CD4-positive, alpha-beta T cell (primary cell): ENCODE data around the gene UQCR10. TPM values are rescaled to one million over a fixed set of nuclear protein-coding genes. Genes with fewer than 3 reads are reported as not detected.

ENCODE experiments used
- ATAC-seq: fragments of 200-7000 bp; cut with Tn5 transposase; one replicate; pipeline ENCODE4 v1.10.0; 2022; ENCODE audit warnings: mild to moderate bottlenecking; ENCODE audit not compliant: poor library complexity
- CTCF ChIA-PET: fragments of 350-600 bp; sonication (Branson Sonifier 250); formaldehyde crosslinking; loops from one replicate; lab custom pipeline; 2021; ENCODE audit warnings: antibody characterized with exemption, inconsistent platforms; lab: Charles Lee
- POLR2A ChIA-PET: fragments of 350-600 bp; sonication (Branson Sonifier 250); formaldehyde crosslinking; loops from one replicate; lab custom pipeline; 2021; ENCODE audit warnings: antibody characterized with exemption, inconsistent platforms; lab: Charles Lee
- DNase-seq, 14 experiments: peaks; one replicate each; pipeline ENCODE4 v3.0.0-alpha.2; 2013 to 2020; ENCODE audit warnings: mixed read lengths in 2 of 14
- H3K27ac ChIP-seq, 2 donors: one replicate each; pipeline versions ENCODE4 v1.5.1 to v1.7.0; 2013; ENCODE audit warnings: low read length in 2 of 2, low read depth in 1 of 2, mild to moderate bottlenecking in 1 of 2
- H3K27me3 ChIP-seq, 2 experiments: 1 replicate in 1 of 2; 2 replicates in 1 of 2; pipeline versions ENCODE4 v1.6.1 to v1.7.0; 2013; ENCODE audit warnings: low read length in 2 of 2, control low read depth in 1 of 2, mild to moderate bottlenecking in 1 of 2, moderate library complexity in 1 of 2; ENCODE audit not compliant: insufficient read depth in 2 of 2, control insufficient read depth in 1 of 2
- H3K36me3 ChIP-seq: one replicate; pipeline ENCODE4 v1.6.1; 2013; ENCODE audit warnings: low read length, control low read depth; ENCODE audit not compliant: insufficient read depth
- H3K4me1 ChIP-seq: one replicate; pipeline ENCODE4 v1.6.1; 2013; ENCODE audit warnings: low read length, control low read depth; ENCODE audit not compliant: insufficient read depth
- H3K4me3 ChIP-seq: one replicate; pipeline ENCODE4 v1.5.1; 2013; ENCODE audit warnings: mild to moderate bottlenecking, low read length, moderate library complexity
- H3K9me3 ChIP-seq, 2 experiments: 1 replicate in 1 of 2; 2 replicates in 1 of 2; pipeline versions ENCODE4 v1.6.1 to v1.7.0; 2013; ENCODE audit warnings: low read length in 2 of 2, mild to moderate bottlenecking in 2 of 2, control low read depth in 1 of 2, moderate library complexity in 1 of 2; ENCODE audit not compliant: control insufficient read depth in 1 of 2, insufficient read depth in 1 of 2
- H3K27ac Mint-ChIP-seq: one replicate; pipeline ENCODE4 v1.8.0; 2020; ENCODE audit warnings: mixed read lengths
- H3K27me3 Mint-ChIP-seq: one replicate; pipeline ENCODE4 v1.8.0; 2021; ENCODE audit warnings: mixed read lengths
- H3K36me3 Mint-ChIP-seq: one replicate; pipeline ENCODE4 v1.8.0; 2021; ENCODE audit warnings: low read depth, mixed read lengths
- H3K4me1 Mint-ChIP-seq: one replicate; pipeline ENCODE4 v1.8.0; 2021; ENCODE audit warnings: low read depth, mixed read lengths
- H3K4me3 Mint-ChIP-seq: one replicate; pipeline ENCODE4 v1.8.0; 2020; ENCODE audit warnings: mild to moderate bottlenecking, mixed read lengths
- H3K9me3 Mint-ChIP-seq: one replicate; pipeline ENCODE4 v1.8.0; 2020; ENCODE audit warnings: mixed read lengths
- CTCF ChIP-seq: fragments of 200-600 bp; IDR thresholded peaks from one replicate; pipeline ENCODE4 v1.8.0; 2022; ENCODE audit warnings: antibody characterized with exemption, mild to moderate bottlenecking
- intact Hi-C, 2 experiments: fragments of 100-400 bp; cut with DNase I in 1 of 2; cut with micrococcal nuclease in 1 of 2; formaldehyde crosslinking; loops; one replicate each; pipeline versions ENCODE4 v1.15.1 to v1.9.0; 2023 to 2025; cut with DNase I, micrococcal nuclease
- total RNA-seq, 174 experiments: library from RNA in 2 of 174; stranded (reverse) in 2 of 174; gene quantifications; one replicate each; pipeline ENCODE4 v1.2.3 and lab custom pipeline; 2021 to 2026

Gene UQCR10
- total RNA-seq, 2 experiments from 2014 or later, result 19.2 to 20.3 TPM

GRCh38 chr22:29748248-29748893 is 18.8 kb upstream of the UQCR10 start:
- no peak for DNase-seq
- Histone ChIP-seq H3K27me3 (no peaks in the 10 kb centered on the region), H3K4me3 (no peak overlapping the region), H3K27ac (no peak overlapping the region), H3K4me1 (peaks cover 18% of the 10 kb centered on the region), H3K36me3 (peaks cover 35% of the 10 kb centered on the region), H3K9me3 (no peaks in the 10 kb centered on the region)
- Mint-ChIP-seq H3K27ac (no peak overlapping the region), H3K4me3 (no peak overlapping the region), H3K4me1 (peaks cover 14% of the 10 kb centered on the region), H3K9me3 (no peaks in the 10 kb centered on the region), H3K36me3 (peaks cover 51% of the 10 kb centered on the region), H3K27me3 (no peaks in the 10 kb centered on the region)
- CTCF ChIA-PET, result no interaction called here
- POLR2A ChIA-PET, result no interaction called here
- intact Hi-C loops, result no loop called here
- no peak for ATAC-seq
- TF ChIP-seq CTCF, result no peak

GRCh38 chr22:29750029-29750428 is 17.1 kb upstream of the UQCR10 start:
- H3K9me3 Mint-ChIP-seq, result no peaks in the 10 kb centered on the region
- H3K36me3 Mint-ChIP-seq, result peaks cover 46% of the 10 kb centered on the region
- Histone ChIP-seq H3K4me3 (no peak overlapping the region), H3K27ac (peak overlapping the region in 1 of 2 donors; percentile 22), H3K4me1 (peaks cover 18% of the 10 kb centered on the region), H3K27me3 (no peaks in the 10 kb centered on the region), H3K9me3 (no peaks in the 10 kb centered on the region), H3K36me3 (peaks cover 29% of the 10 kb centered on the region)
- POLR2A ChIA-PET, result no interaction called here
- TF ChIP-seq CTCF, result no peak
- H3K4me1 Mint-ChIP-seq, result peaks cover 14% of the 10 kb centered on the region
- DNase-seq, result no peak
- no peak overlapping the region for H3K27ac Mint-ChIP-seq
- CTCF ChIA-PET, result no interaction called here
- H3K4me3 Mint-ChIP-seq, result no peak overlapping the region
- no peak for ATAC-seq
- H3K27me3 Mint-ChIP-seq, result no peaks in the 10 kb centered on the region
- intact Hi-C loops, result no loop called here

- Histone ChIP-seq H3K4me1 (peaks cover 18% of the 10 kb centered on the region), H3K27me3 (no peaks in the 10 kb centered on the region), H3K36me3 (peaks cover 20% of the 10 kb centered on the region), H3K4me3 (no peak overlapping the region), H3K27ac (peak overlapping the region in 1 of 2 donors; percentile 23), H3K9me3 (no peaks in the 10 kb centered on the region)
- H3K4me3 Mint-ChIP-seq, result no peak overlapping the region
- intact Hi-C loops, result no loop called here
- no peak for TF ChIP-seq CTCF
- POLR2A ChIA-PET, result interaction anchor here (1.9 kb wide), 1 partner anchor 16 kb away, joined by 8 read pairs; the partner anchor contains the start of genes UQCR10 and ZMAT5
- H3K27ac Mint-ChIP-seq, result peak overlapping the region; percentile 83
- peak in 4 of 14 experiments; percentile 14 to 58 (median 56) for DNase-seq
- H3K9me3 Mint-ChIP-seq, result no peaks in the 10 kb centered on the region
- peak; percentile 61 for ATAC-seq
- peaks cover 42% of the 10 kb centered on the region for H3K36me3 Mint-ChIP-seq
- H3K4me1 Mint-ChIP-seq, result peaks cover 14% of the 10 kb centered on the region
- no peaks in the 10 kb centered on the region for H3K27me3 Mint-ChIP-seq
- CTCF ChIA-PET, result no interaction called here
Measured at GRCh38 chr22:29750559-29751538, 16.3 kb upstream of the UQCR10 start.
